ENCODE results near the gene TCEA3. TPM values are rescaled to one million over a fixed set of nuclear protein-coding genes. Genes with fewer than 3 reads are reported as not detected.

Gene TCEA3
- total RNA-seq, 4 donors from 2014 or later, result 128 to 242 (median 179) TPM

- no peak for TF ChIP-seq CTCF (IDR thresholded peaks at IDR 0.05 in 4 of 5, conservative IDR thresholded peaks at IDR 0.05 in 1 of 5)
- TF ChIP-seq POLR2A (IDR thresholded peaks at IDR 0.05), result no peak
- no peak for DNase-seq
- peak overlapping the region; percentile 99 to 100 (median 100) for H3K27ac ChIP-seq
- H3K4me3 ChIP-seq, result peak overlapping the region; percentile 82 to 99 (median 92)
- H3K4me1 ChIP-seq, result peaks cover 40 to 42% of the 10 kb centered on the region in 2 donors
- in situ Hi-C loops (cut with MboI; ENCODE audit: low sequenced_read_pairs in 4 of 4) (no loop called here), intact Hi-C loops (cut with DNase I; ENCODE audit: low total_unique reads) (no loop called here)
- H3K27me3 ChIP-seq, result peaks cover 0 to 2% (median 0%) of the 10 kb centered on the region in 3 donors
- no peak for ATAC-seq
- peaks cover 12 to 44% of the 10 kb centered on the region in 2 donors for H3K36me3 ChIP-seq
- peaks cover 7 to 20% (median 7%) of the 10 kb centered on the region in 3 donors for H3K9me3 ChIP-seq
Observed at GRCh38 chr1:23367451-23367790, 57.1 kb downstream of the TCEA3 start.

- intact Hi-C loops (cut with DNase I; ENCODE audit: low total_unique reads) (no loop called here), in situ Hi-C loops (cut with MboI; ENCODE audit: low sequenced_read_pairs in 4 of 4) (no loop called here)
- no peak overlapping the region for H3K4me3 ChIP-seq
- H3K9me3 ChIP-seq, result peaks cover 11 to 29% (median 16%) of the 10 kb centered on the region in 3 donors
- DNase-seq (no peak), ATAC-seq (no peak)
- H3K27me3 ChIP-seq, result peaks cover 0 to 5% (median 0%) of the 10 kb centered on the region in 3 donors
- H3K4me1 ChIP-seq, result peaks cover 32 to 34% of the 10 kb centered on the region in 2 donors
- no peak for TF ChIP-seq POLR2A (IDR thresholded peaks at IDR 0.05)
- peaks cover 19 to 52% of the 10 kb centered on the region in 2 donors for H3K36me3 ChIP-seq
- peak overlapping the region in 2 of 4 donors; percentile 31 to 100 for H3K27ac ChIP-seq
Observed at GRCh38 chr1:23366598-23366997, 58.0 kb downstream of the TCEA3 start.

GRCh38 chr1:23366146-23366545 is 58.4 kb downstream of the TCEA3 start:
- ATAC-seq (no peak), DNase-seq (no peak)
- intact Hi-C loops (cut with DNase I; ENCODE audit: low total_unique reads) (no loop called here), in situ Hi-C loops (cut with MboI; ENCODE audit: low sequenced_read_pairs in 4 of 4) (no loop called here)
- TF ChIP-seq POLR2A (IDR thresholded peaks at IDR 0.05) (no peak), CTCF (IDR thresholded peaks at IDR 0.05 in 4 of 5, conservative IDR thresholded peaks at IDR 0.05 in 1 of 5) (no peak)
- Histone ChIP-seq H3K27ac (peak overlapping the region in 1 of 4 donors; percentile 31), H3K9me3 (peaks cover 11 to 33% (median 20%) of the 10 kb centered on the region in 3 donors), H3K4me3 (no peak overlapping the region), H3K4me1 (peaks cover 28 to 30% of the 10 kb centered on the region in 2 donors), H3K27me3 (peaks cover 0 to 5% (median 0%) of the 10 kb centered on the region in 3 donors), H3K36me3 (peaks cover 22 to 57% of the 10 kb centered on the region in 2 donors)

GRCh38 chr1:23362218-23362713 is 62.3 kb downstream of the TCEA3 start:
- peak overlapping the region in 1 of 4 donors; percentile 23 for H3K4me3 ChIP-seq
- in situ Hi-C loops (cut with MboI; ENCODE audit: low sequenced_read_pairs in 4 of 4), result no loop called here
- H3K36me3 ChIP-seq, result peaks cover 28 to 81% of the 10 kb centered on the region in 2 donors
- DNase-seq (no peak), ATAC-seq (peak in 1 of 2 donors; percentile 3)
- no peak for TF ChIP-seq POLR2A (IDR thresholded peaks at IDR 0.05)
- TF ChIP-seq CTCF (IDR thresholded peaks at IDR 0.05 in 4 of 5, conservative IDR thresholded peaks at IDR 0.05 in 1 of 5), result no peak
- no peak overlapping the region for H3K27ac ChIP-seq
- peaks cover 11 to 59% (median 32%) of the 10 kb centered on the region in 3 donors for H3K9me3 ChIP-seq
- H3K4me1 ChIP-seq, result peaks cover 5 to 9% of the 10 kb centered on the region in 2 donors
- intact Hi-C loops (cut with DNase I; ENCODE audit: low total_unique reads), result no loop called here
- peaks cover 0 to 5% (median 0%) of the 10 kb centered on the region in 3 donors for H3K27me3 ChIP-seq

- in situ Hi-C loops (cut with MboI; ENCODE audit: low sequenced_read_pairs in 4 of 4) (no loop called here), intact Hi-C loops (cut with DNase I; ENCODE audit: low total_unique reads) (no loop called here)
- ATAC-seq, result no peak
- DNase-seq, result no peak
- peaks cover 11 to 49% (median 32%) of the 10 kb centered on the region in 3 donors for H3K9me3 ChIP-seq
- H3K4me1 ChIP-seq, result no peaks in the 10 kb centered on the region
- H3K36me3 ChIP-seq, result peaks cover 24 to 47% of the 10 kb centered on the region in 2 donors
- no peak overlapping the region for H3K4me3 ChIP-seq
- TF ChIP-seq CTCF (IDR thresholded peaks at IDR 0.05 in 4 of 5, conservative IDR thresholded peaks at IDR 0.05 in 1 of 5), result no peak
- TF ChIP-seq POLR2A (IDR thresholded peaks at IDR 0.05), result no peak
- no peak overlapping the region for H3K27ac ChIP-seq
- H3K27me3 ChIP-seq, result peaks cover 0 to 5% (median 0%) of the 10 kb centered on the region in 3 donors
Observed at GRCh38 chr1:23358310-23358875, 66.2 kb downstream of the TCEA3 start.

All from gastrocnemius medialis (tissue), 4 donors.